Keratinocyte (primary cell): ENCODE measurements around the gene RNF166. TPM values are rescaled to one million over a fixed set of nuclear protein-coding genes. Genes with fewer than 3 reads are reported as not detected.
"Not testable (repeated sequence)": the region's sequence is repeated elsewhere in the genome, so short reads cannot be mapped to it uniquely, and the experiment has no call there.

Experiments
- DNase-seq: peaks from one replicate; pipeline ENCODE4 v3.0.0-alpha.2; 2011; ENCODE audit warnings: low read depth, missing footprints, low spot score
- FAIRE-seq: peaks from 2 replicates; lab custom pipeline; 2011; peaks lifted over from hg19 to GRCh38; lab: Jason Lieb, UNC
- H2AFZ ChIP-seq: 2 replicates; pipeline ENCODE4 v1.6.0; 2012; ENCODE audit warnings: low read length, control low read depth, inconsistent platforms; ENCODE audit not compliant: control insufficient read depth
- H3K27ac ChIP-seq: 2 replicates; pipeline ENCODE4 v1.5.1; 2011; ENCODE audit warnings: low read length; ENCODE audit not compliant: control insufficient read depth, insufficient read depth
- H3K27me3 ChIP-seq: 3 replicates; pipeline ENCODE4 v1.6.0; 2011; ENCODE audit warnings: low read length; ENCODE audit not compliant: control insufficient read depth, insufficient read depth; ENCODE audit errors: extremely low read depth
- H3K36me3 ChIP-seq, 2 experiments: 2 replicates in 1 of 2; 3 replicates in 1 of 2; pipeline ENCODE4 v1.5.1; 2011; ENCODE audit warnings: low read length in 2 of 2, mild to moderate bottlenecking in 1 of 2; ENCODE audit not compliant: control insufficient read depth in 2 of 2, insufficient read depth in 2 of 2; ENCODE audit errors: extremely low read depth in 1 of 2
- H3K4me1 ChIP-seq: 3 replicates; pipeline ENCODE4 v1.5.1; 2011; ENCODE audit warnings: low read length; ENCODE audit not compliant: control insufficient read depth, insufficient read depth; ENCODE audit errors: extremely low read depth
- H3K4me2 ChIP-seq: 3 replicates; pipeline ENCODE4 v1.6.0; 2011; ENCODE audit warnings: low read depth, low read length; ENCODE audit not compliant: control insufficient read depth, insufficient read depth; ENCODE audit errors: extremely low read depth
- H3K4me3 ChIP-seq, 3 experiments: fragments of 200-600 bp in 1 of 3; sonication (generic) in 1 of 3; 2 replicates in 2 of 3; 3 replicates in 1 of 3; pipeline ENCODE4 v1.5.1; 2011 to 2016; ENCODE audit warnings: low read length in 3 of 3, mild to moderate bottlenecking in 3 of 3, control low read depth in 2 of 3, inconsistent platforms in 1 of 3, low read depth in 1 of 3, mixed read lengths in 1 of 3, mixed run types in 1 of 3, moderate library complexity in 1 of 3; ENCODE audit not compliant: control insufficient read depth in 2 of 3, insufficient read depth in 2 of 3; ENCODE audit errors: extremely low read depth in 1 of 3
- H3K79me2 ChIP-seq: 2 replicates; pipeline ENCODE4 v1.6.0; 2012; ENCODE audit warnings: low read length; ENCODE audit not compliant: control insufficient read depth, insufficient read depth
- H3K9ac ChIP-seq: 3 replicates; pipeline ENCODE4 v1.6.0; 2011; ENCODE audit warnings: low read length; ENCODE audit not compliant: control insufficient read depth, insufficient read depth; ENCODE audit errors: extremely low read depth
- H3K9me1 ChIP-seq: 3 replicates; pipeline ENCODE4 v1.6.0; 2011; ENCODE audit warnings: low read length; ENCODE audit not compliant: control insufficient read depth, insufficient read depth; ENCODE audit errors: extremely low read depth
- H3K9me3 ChIP-seq: 2 replicates; pipeline ENCODE4 v1.5.1; 2012; ENCODE audit warnings: low read depth, low read length; ENCODE audit not compliant: control insufficient read depth
- H4K20me1 ChIP-seq: 3 replicates; pipeline ENCODE4 v1.6.0; 2011; ENCODE audit warnings: low read length; ENCODE audit not compliant: control insufficient read depth, insufficient read depth; ENCODE audit errors: extremely low read depth
- CTCF ChIP-seq, 3 experiments: IDR thresholded peaks in 1 of 3; conservative IDR thresholded peaks in 1 of 3; optimal IDR thresholded peaks in 1 of 3; 2 replicates in 2 of 3; 3 replicates in 1 of 3; pipeline versions ENCODE3 to v1.5.1; 2011; ENCODE audit warnings: low read length in 3 of 3, mild to moderate bottlenecking in 3 of 3, moderate library complexity in 2 of 3, control low read depth in 1 of 3, inconsistent platforms in 1 of 3; ENCODE audit not compliant: insufficient read depth in 2 of 3; ENCODE audit errors: extremely low read depth in 1 of 3
- EZH2 ChIP-seq: IDR thresholded peaks from one replicate; pipeline ENCODE4 v1.6.1; 2012; ENCODE audit warnings: inconsistent platforms, mild to moderate bottlenecking, low read length, moderate library complexity
- dilution Hi-C: fragments of 300-500 bp; cut with MboI; formaldehyde crosslinking; loops from one replicate; pipeline ENCODE4 v1.7.0; 2020; ENCODE audit warnings: low sequenced_read_pairs; ENCODE audit not compliant: extremely low pct_ligation_motif_present
- polyA plus RNA-seq, 5 experiments: library from polyadenylated mRNA; depleted of rRNA in 3 of 5; stranded (reverse) in 3 of 5; stranded (forward) in 1 of 5; unstranded in 1 of 5; fragments of >200 nt; gene quantifications; 1 replicate in 1 of 5; 2 replicates in 3 of 5; 3 replicates in 1 of 5; pipeline versions ENCODE4 v1.2.1 to v1.2.3, GENCODE V29; 2011 to 2012; ENCODE audit warnings: missing spikeins in 2 of 5, low read depth in 1 of 5, low replicate concordance in 1 of 5

Gene RNF166
- polyA plus RNA-seq, 1 donor (not counting 4 experiments of a cell fraction or from before 2014, with no cell fraction given) = 3.4 TPM

- dilution Hi-C loops = loop anchor here (25.0 kb wide), 1 partner anchor 90 kb away; no protein-coding TSS in a partner anchor
- Histone ChIP-seq H3K4me3 (no peak overlapping the region), H3K4me2 (no peak overlapping the region), H3K36me3 (peaks cover 0 to 10% of the 10 kb centered on the region in 2 experiments), H3K27ac (no peak overlapping the region), H4K20me1 (no peaks in the 10 kb centered on the region), H3K9ac (no peak overlapping the region), H3K79me2 (no peaks in the 10 kb centered on the region), H3K4me1 (no peaks in the 10 kb centered on the region), H2AFZ (no peak overlapping the region), H3K27me3 (no peaks in the 10 kb centered on the region), H3K9me1 (no peaks in the 10 kb centered on the region), H3K9me3 (no peaks in the 10 kb centered on the region)
- no peak for TF ChIP-seq CTCF (optimal IDR thresholded peaks at IDR 0.05 in 1 of 3, IDR thresholded peaks at IDR 0.05 in 1 of 3, conservative IDR thresholded peaks at IDR 0.05 in 1 of 3; ENCODE audit: extremely low read depth in 1 of 3, insufficient read depth in 2 of 3, low read length in 3 of 3)
- TF ChIP-seq EZH2 = no peak
- DNase-seq (no peak), FAIRE-seq (no peak)
Observed at GRCh38 chr16:88671806-88672205, 34.4 kb downstream of the RNF166 start.

- no peak overlapping the region for H2AFZ ChIP-seq
- no peak overlapping the region for H3K4me2 ChIP-seq
- no peaks in the 10 kb centered on the region for H3K9me3 ChIP-seq
- DNase-seq = no peak
- no peak overlapping the region for H3K27ac ChIP-seq
- no peak overlapping the region for H3K9ac ChIP-seq
- no peaks in the 10 kb centered on the region for H3K27me3 ChIP-seq
- H3K9me1 ChIP-seq = no peaks in the 10 kb centered on the region
- no peaks in the 10 kb centered on the region for H3K79me2 ChIP-seq
- H3K4me1 ChIP-seq = peaks cover 4% of the 10 kb centered on the region
- FAIRE-seq = no peak
- H3K36me3 ChIP-seq = peaks cover 0 to 9% of the 10 kb centered on the region in 2 experiments
- no peaks in the 10 kb centered on the region for H4K20me1 ChIP-seq
- dilution Hi-C loops = loop anchor here (25.0 kb wide), 1 partner anchor 92 kb away; no protein-coding TSS in a partner anchor
- TF ChIP-seq EZH2 (no peak), CTCF (optimal IDR thresholded peaks at IDR 0.05 in 1 of 3, IDR thresholded peaks at IDR 0.05 in 1 of 3, conservative IDR thresholded peaks at IDR 0.05 in 1 of 3; ENCODE audit: extremely low read depth in 1 of 3, insufficient read depth in 2 of 3, low read length in 3 of 3) (no peak)
- no peak overlapping the region for H3K4me3 ChIP-seq
Observed at GRCh38 chr16:88669980-88670379, 36.2 kb downstream of the RNF166 start.

GRCh38 chr16:88669493-88669892 is 36.7 kb downstream of the RNF166 start:
- not testable (repeated sequence) for H3K9ac ChIP-seq, H3K9me1 ChIP-seq, FAIRE-seq, H3K27me3 ChIP-seq, H3K4me3 ChIP-seq, H3K27ac ChIP-seq, H3K9me3 ChIP-seq, DNase-seq, H3K79me2 ChIP-seq, H3K4me2 ChIP-seq, H2AFZ ChIP-seq, H3K36me3 ChIP-seq, H3K4me1 ChIP-seq, H4K20me1 ChIP-seq
- dilution Hi-C loops = loop anchor here (25.0 kb wide), 1 partner anchor 93 kb away; no protein-coding TSS in a partner anchor
